Activated naive CD4-positive, alpha-beta T cell treated with anti-CD3 and anti-CD28 coated beads, Interleukin-2, amount 10 ng/mL, durations not matched to agents 7 days and 5 days (primary cell): ENCODE results near the gene INSC.

Experiments
- CTCF ChIA-PET: fragments of 350-600 bp; sonication (Branson Sonifier 250); formaldehyde crosslinking; loops from one replicate; lab custom pipeline; 2021; ENCODE audit warnings: antibody characterized with exemption; lab: Charles Lee
- DNase-seq: peaks from one replicate; pipeline ENCODE4 v3.0.0-alpha.2; 2020
- H3K27ac Mint-ChIP-seq: one replicate; pipeline ENCODE4 v1.8.0; 2021; ENCODE audit warnings: mild to moderate bottlenecking, moderate library complexity, mixed read lengths
- H3K27me3 Mint-ChIP-seq: one replicate; pipeline ENCODE4 v1.8.0; 2021; ENCODE audit warnings: mild to moderate bottlenecking, mixed read lengths
- H3K36me3 Mint-ChIP-seq: one replicate; pipeline ENCODE4 v1.8.0; 2021; ENCODE audit warnings: mixed read lengths
- H3K4me1 Mint-ChIP-seq: one replicate; pipeline ENCODE4 v1.8.0; 2021; ENCODE audit warnings: mixed read lengths
- H3K4me3 Mint-ChIP-seq: one replicate; pipeline ENCODE4 v1.8.0; 2021; ENCODE audit warnings: mild to moderate bottlenecking, moderate library complexity, mixed read lengths
- H3K9me3 Mint-ChIP-seq: one replicate; pipeline ENCODE4 v1.8.0; 2021; ENCODE audit warnings: mixed read lengths

Gene INSC

GRCh38 chr11:15169815-15170551 is 55.3 kb downstream of the INSC start:
- peaks cover 20% of the 10 kb centered on the region for H3K27me3 Mint-ChIP-seq
- H3K4me3 Mint-ChIP-seq, result no peak overlapping the region
- no peaks in the 10 kb centered on the region for H3K4me1 Mint-ChIP-seq
- H3K27ac Mint-ChIP-seq, result no peak overlapping the region
- DNase-seq, result no peak
- CTCF ChIA-PET, result no interaction called here
- no peaks in the 10 kb centered on the region for H3K9me3 Mint-ChIP-seq
- H3K36me3 Mint-ChIP-seq, result no peaks in the 10 kb centered on the region

- Mint-ChIP-seq H3K9me3 (no peaks in the 10 kb centered on the region), H3K4me3 (no peak overlapping the region), H3K27ac (no peak overlapping the region), H3K27me3 (peaks cover 18% of the 10 kb centered on the region), H3K4me1 (no peaks in the 10 kb centered on the region), H3K36me3 (no peaks in the 10 kb centered on the region)
- DNase-seq, result no peak
- CTCF ChIA-PET, result no interaction called here
These were observed 56.0 kb downstream of the INSC start for GRCh38 chr11:15170698-15171097.

- Mint-ChIP-seq H3K9me3 (no peaks in the 10 kb centered on the region), H3K27ac (no peak overlapping the region), H3K27me3 (peaks cover 21% of the 10 kb centered on the region), H3K4me3 (no peak overlapping the region), H3K36me3 (no peaks in the 10 kb centered on the region), H3K4me1 (no peaks in the 10 kb centered on the region)
- CTCF ChIA-PET, result no interaction called here
- DNase-seq, result no peak
These were observed 57.2 kb downstream of the INSC start for GRCh38 chr11:15171956-15172355.

- Mint-ChIP-seq H3K36me3 (no peaks in the 10 kb centered on the region), H3K4me3 (no peak overlapping the region), H3K4me1 (no peaks in the 10 kb centered on the region), H3K27me3 (peaks cover 34% of the 10 kb centered on the region), H3K27ac (no peak overlapping the region), H3K9me3 (no peaks in the 10 kb centered on the region)
- CTCF ChIA-PET, result no interaction called here
- DNase-seq, result no peak
These were observed 61.1 kb downstream of the INSC start for GRCh38 chr11:15175831-15176230.

- Mint-ChIP-seq H3K27ac (no peak overlapping the region), H3K9me3 (no peaks in the 10 kb centered on the region), H3K27me3 (peaks cover 29% of the 10 kb centered on the region), H3K4me1 (no peaks in the 10 kb centered on the region), H3K36me3 (no peaks in the 10 kb centered on the region), H3K4me3 (no peak overlapping the region)
- CTCF ChIA-PET, result no interaction called here
- DNase-seq, result no peak
These were observed 62.0 kb downstream of the INSC start for GRCh38 chr11:15176646-15177163.

- peaks cover 25% of the 10 kb centered on the region for H3K27me3 Mint-ChIP-seq
- H3K4me3 Mint-ChIP-seq, result no peak overlapping the region
- H3K36me3 Mint-ChIP-seq, result no peaks in the 10 kb centered on the region
- no peak overlapping the region for H3K27ac Mint-ChIP-seq
- no peaks in the 10 kb centered on the region for H3K9me3 Mint-ChIP-seq
- H3K4me1 Mint-ChIP-seq, result no peaks in the 10 kb centered on the region
- CTCF ChIA-PET, result interaction anchor here (1.1 kb wide), 1 partner anchor 13 kb away, joined by 3 read pairs; no protein-coding TSS in a partner anchor
- no peak for DNase-seq
These were observed 62.8 kb downstream of the INSC start for GRCh38 chr11:15177491-15177890.

- Mint-ChIP-seq H3K27me3 (peaks cover 22% of the 10 kb centered on the region), H3K9me3 (no peaks in the 10 kb centered on the region), H3K4me1 (no peaks in the 10 kb centered on the region), H3K36me3 (no peaks in the 10 kb centered on the region), H3K4me3 (no peak overlapping the region), H3K27ac (no peak overlapping the region)
- DNase-seq, result no peak
- CTCF ChIA-PET, result interaction anchor here (1.1 kb wide), 2 partner anchors 12 to 17 kb away, joined by 3 read pairs; no protein-coding TSS in a partner anchor
These were observed 63.5 kb downstream of the INSC start for GRCh38 chr11:15178214-15178613.

GRCh38 chr11:15179167-15179566 is 64.4 kb downstream of the INSC start:
- no peak for DNase-seq
- CTCF ChIA-PET, result interaction anchor here (1.1 kb wide), 1 partner anchor 16 kb away, joined by 3 read pairs; no protein-coding TSS in a partner anchor

GRCh38 chr11:15180212-15180792 is 65.6 kb downstream of the INSC start:
- Mint-ChIP-seq H3K4me3 (no peak overlapping the region), H3K4me1 (no peaks in the 10 kb centered on the region), H3K27ac (no peak overlapping the region), H3K27me3 (peaks cover 21% of the 10 kb centered on the region), H3K36me3 (no peaks in the 10 kb centered on the region), H3K9me3 (no peaks in the 10 kb centered on the region)
- no peak for DNase-seq
- CTCF ChIA-PET, result no interaction called here

More at GRCh38 chr11:15179167-15179566, 64.4 kb downstream of the INSC start:
- Mint-ChIP-seq H3K36me3 (no peaks in the 10 kb centered on the region), H3K9me3 (no peaks in the 10 kb centered on the region), H3K27me3 (peaks cover 18% of the 10 kb centered on the region), H3K4me1 (no peaks in the 10 kb centered on the region), H3K27ac (no peak overlapping the region), H3K4me3 (no peak overlapping the region)

GRCh38 chr11:15182372-15182771 is 67.6 kb downstream of the INSC start:
- no peaks in the 10 kb centered on the region for H3K9me3 Mint-ChIP-seq
- H3K27ac Mint-ChIP-seq, result no peak overlapping the region
- H3K4me1 Mint-ChIP-seq, result no peaks in the 10 kb centered on the region
- no peaks in the 10 kb centered on the region for H3K36me3 Mint-ChIP-seq
- H3K4me3 Mint-ChIP-seq, result no peak overlapping the region
- CTCF ChIA-PET, result interaction anchor here (1.2 kb wide), 1 partner anchor 34 kb away, joined by 3 read pairs; no protein-coding TSS in a partner anchor
- no peak for DNase-seq
- peaks cover 27% of the 10 kb centered on the region for H3K27me3 Mint-ChIP-seq

GRCh38 chr11:15185021-15185420 is 70.3 kb downstream of the INSC start:
- no peaks in the 10 kb centered on the region for H3K4me1 Mint-ChIP-seq

GRCh38 chr11:15186146-15186545 is 71.4 kb downstream of the INSC start:
- CTCF ChIA-PET, result interaction anchor here (1.0 kb wide), 1 partner anchor 22 kb away, joined by 3 read pairs; no protein-coding TSS in a partner anchor
- no peak overlapping the region for H3K4me3 Mint-ChIP-seq
- H3K4me1 Mint-ChIP-seq, result no peaks in the 10 kb centered on the region
- no peak overlapping the region for H3K27ac Mint-ChIP-seq
- DNase-seq, result no peak
- no peaks in the 10 kb centered on the region for H3K36me3 Mint-ChIP-seq
- peaks cover 27% of the 10 kb centered on the region for H3K27me3 Mint-ChIP-seq
- H3K9me3 Mint-ChIP-seq, result no peaks in the 10 kb centered on the region

More at GRCh38 chr11:15185021-15185420, 70.3 kb downstream of the INSC start:
- H3K27ac Mint-ChIP-seq, result no peak overlapping the region
- H3K36me3 Mint-ChIP-seq, result no peaks in the 10 kb centered on the region
- H3K27me3 Mint-ChIP-seq, result peaks cover 27% of the 10 kb centered on the region
- H3K9me3 Mint-ChIP-seq, result no peaks in the 10 kb centered on the region
- no peak overlapping the region for H3K4me3 Mint-ChIP-seq
- CTCF ChIA-PET, result no interaction called here
- no peak for DNase-seq

- DNase-seq, result no peak
- Mint-ChIP-seq H3K27me3 (peaks cover 27% of the 10 kb centered on the region), H3K4me3 (no peak overlapping the region), H3K36me3 (no peaks in the 10 kb centered on the region), H3K4me1 (no peaks in the 10 kb centered on the region), H3K27ac (no peak overlapping the region), H3K9me3 (no peaks in the 10 kb centered on the region)
- CTCF ChIA-PET, result interaction anchor here (0.6 to 1.3 kb wide), 2 partner anchors 90 to 727 kb away, joined by 3 read pairs; no protein-coding TSS in a partner anchor
These were observed 74.5 kb downstream of the INSC start for GRCh38 chr11:15189189-15189588.

GRCh38 chr11:15189641-15190365 is 75.1 kb downstream of the INSC start:
- CTCF ChIA-PET, result interaction anchor here (1.2 to 1.3 kb wide), 2 partner anchors 12 to 90 kb away, joined by 3 read pairs; no protein-coding TSS in a partner anchor
- Mint-ChIP-seq H3K4me1 (no peaks in the 10 kb centered on the region), H3K27me3 (peaks cover 24% of the 10 kb centered on the region)

More at GRCh38 chr11:15189641-15190365, 75.1 kb downstream of the INSC start:
- DNase-seq, result no peak
- H3K36me3 Mint-ChIP-seq, result no peaks in the 10 kb centered on the region
- H3K4me3 Mint-ChIP-seq, result no peak overlapping the region
- no peaks in the 10 kb centered on the region for H3K9me3 Mint-ChIP-seq
- no peak overlapping the region for H3K27ac Mint-ChIP-seq
